MV-4-11 (cell line): ENCODE measurements around the gene BRPF1.
A peak's percentile ranks its signal among the peaks of the same experiment; 100 is the strongest.

Experiments
- DNase-seq: peaks from one replicate; lab custom pipeline; 2025; lab: John Stamatoyannopoulos, UW

The BRPF1 gene

DNA sequence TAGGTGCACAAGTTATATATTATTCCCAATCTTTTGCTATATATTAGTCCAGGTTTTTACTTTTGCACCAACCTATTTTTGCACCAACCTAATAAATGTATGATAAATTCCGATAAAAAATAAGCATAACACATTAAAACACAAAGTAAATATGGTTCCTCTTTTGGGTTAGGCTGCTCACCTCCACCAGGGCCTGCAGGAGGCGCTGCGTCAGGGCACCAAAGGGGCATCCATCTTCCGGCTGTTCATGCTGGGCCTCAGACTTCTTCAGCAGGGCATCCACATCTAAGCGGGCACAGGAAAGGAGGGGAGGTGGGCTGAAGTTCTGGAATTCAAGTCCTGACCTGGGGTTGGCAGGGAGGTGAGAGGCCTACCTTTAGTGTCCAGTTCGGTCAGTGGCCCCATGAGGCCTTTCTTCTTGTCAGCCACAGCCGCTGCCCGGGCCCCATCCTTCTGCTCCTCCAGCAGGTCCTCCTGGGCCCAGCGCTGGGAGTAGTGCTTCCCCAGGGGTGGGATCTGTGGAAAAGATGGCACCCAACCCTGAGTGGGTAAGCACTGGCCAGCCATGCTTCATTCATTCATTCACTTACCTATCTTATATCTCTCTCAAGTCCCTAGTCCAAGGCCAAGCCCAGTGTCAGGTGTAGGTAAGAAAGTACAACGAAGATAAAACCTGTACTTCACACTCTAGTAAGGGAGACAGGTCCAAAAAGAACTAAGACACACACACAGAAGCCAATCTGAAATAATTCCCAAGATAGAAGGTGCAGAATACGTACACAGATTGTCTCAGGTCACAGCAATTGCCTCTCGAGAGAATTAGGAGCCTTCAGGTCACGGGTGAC is 55.5 kb downstream of the BRPF1 start:
- peak; percentile 8 for DNase-seq

DNA sequence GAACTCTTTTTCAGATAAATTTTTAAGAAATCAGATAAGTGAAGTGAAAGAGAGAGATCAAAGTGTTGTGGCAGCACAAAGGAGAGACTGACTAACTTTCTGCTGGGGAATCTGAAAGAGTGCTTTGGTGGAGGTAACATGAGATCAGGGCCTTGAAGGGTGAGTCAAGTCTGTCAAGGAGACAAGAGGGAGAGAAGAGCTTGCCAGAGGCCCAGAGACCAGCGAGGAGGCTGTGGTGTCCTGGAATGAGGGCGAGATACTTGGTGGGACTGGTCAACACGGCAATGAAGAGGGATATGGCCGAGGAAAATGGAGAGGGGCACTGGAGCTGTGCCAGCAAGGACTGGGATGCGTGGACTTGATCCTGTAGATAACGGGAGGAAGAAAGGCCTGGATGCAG is 56.2 kb downstream of the BRPF1 start:
- DNase-seq: no peak

DNA sequence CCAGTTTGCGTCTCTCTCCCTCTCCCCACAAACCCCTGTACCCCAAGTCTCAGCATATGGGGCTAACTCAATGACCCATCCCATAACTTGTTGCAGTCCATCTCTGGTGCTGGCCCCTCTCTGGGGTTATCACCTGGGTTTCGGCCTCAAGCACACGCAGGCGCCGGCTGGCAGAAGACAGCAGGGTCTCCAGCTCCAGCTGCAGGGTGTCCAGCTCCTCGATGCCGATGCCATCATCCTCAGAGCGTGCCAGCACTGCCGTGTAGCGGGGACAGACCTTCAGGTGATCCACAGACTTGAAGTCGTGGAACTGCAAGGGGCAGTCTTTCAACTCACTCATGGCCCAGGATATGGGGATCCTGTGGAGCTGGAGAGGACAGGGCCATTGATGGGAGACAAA is 59.6 kb downstream of the BRPF1 start:
- no peak for DNase-seq

DNA sequence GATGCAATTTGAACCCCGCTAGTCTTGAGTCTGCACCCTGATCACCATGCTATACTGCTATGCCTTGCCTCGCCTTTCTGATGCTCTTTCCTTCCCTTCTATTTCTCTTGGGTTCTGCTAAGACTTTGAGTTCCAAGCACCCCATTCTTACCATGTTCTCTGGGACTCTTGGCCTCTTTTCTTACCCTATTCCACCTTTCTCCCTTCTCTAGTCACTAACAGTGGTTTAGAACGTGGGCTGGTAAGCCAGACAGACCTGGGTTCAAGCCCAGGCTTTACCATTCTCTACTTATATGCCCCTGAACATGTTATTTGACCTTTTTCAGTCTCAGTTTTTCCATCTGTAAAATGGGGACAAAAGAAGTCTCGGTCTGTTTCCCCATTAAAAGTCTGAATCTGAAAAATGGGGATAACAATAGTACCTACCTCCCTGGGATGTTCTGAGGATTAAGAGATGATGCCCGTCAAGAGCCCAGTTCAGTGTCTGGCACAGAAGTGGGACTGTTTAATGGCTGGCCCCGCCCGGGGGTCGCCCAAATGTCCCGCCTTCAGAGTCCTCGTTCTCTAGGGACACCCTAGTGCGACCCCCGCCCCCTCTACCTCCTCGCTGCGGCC is 60.4 kb downstream of the BRPF1 start:
- no peak for DNase-seq

DNA sequence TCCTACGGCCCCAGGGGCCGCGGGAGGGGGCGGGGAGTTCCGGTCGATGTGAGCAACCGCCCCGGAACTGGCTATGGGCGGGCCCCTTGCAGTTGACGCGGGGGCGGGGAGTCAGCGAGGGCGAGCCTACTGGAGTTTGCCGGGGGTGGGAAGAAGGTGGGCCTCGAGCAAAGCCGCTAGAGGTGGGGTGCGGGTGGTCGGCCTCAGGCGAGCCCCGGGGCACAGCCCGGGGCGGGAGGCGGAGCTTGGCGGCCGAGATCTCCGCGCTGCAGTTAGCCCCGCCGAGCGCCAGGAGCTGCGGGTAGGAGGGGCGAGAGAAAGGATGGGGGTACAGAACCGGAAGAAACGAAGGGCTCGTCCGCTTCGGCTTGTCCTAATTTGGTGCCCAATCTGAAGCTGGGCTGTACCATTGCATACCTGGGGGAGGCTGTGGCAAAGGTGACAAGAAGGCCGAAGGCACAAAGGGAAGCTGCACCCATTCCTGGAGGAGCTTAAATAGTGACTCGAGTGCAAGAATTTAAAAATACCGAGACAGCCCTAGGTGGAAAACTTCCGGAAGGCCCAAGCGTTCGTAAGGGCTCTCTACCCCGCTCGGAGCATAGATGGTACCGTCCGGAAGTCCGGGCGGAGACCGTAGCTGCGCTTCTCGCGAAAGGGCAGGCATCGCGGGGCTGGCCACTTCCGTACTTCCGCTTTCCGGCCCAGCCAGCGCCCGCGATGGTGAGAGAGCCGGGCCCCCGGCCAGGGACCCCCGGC is 61.0 kb downstream of the BRPF1 start, which contains the start of the genes ARPC4 and TADA3:
Gene ARPC4, plus strand, starts transcription at position 678 of the 756 bp plus-strand sequence. Its CDS starts 40 bp downstream, at position 718.
Gene TADA3, minus strand, starts transcription at position 69 of the 756 bp plus-strand sequence. CDS start 1,007 bp downstream, outside the sequence.
- peak; percentile 96 for DNase-seq

DNA sequence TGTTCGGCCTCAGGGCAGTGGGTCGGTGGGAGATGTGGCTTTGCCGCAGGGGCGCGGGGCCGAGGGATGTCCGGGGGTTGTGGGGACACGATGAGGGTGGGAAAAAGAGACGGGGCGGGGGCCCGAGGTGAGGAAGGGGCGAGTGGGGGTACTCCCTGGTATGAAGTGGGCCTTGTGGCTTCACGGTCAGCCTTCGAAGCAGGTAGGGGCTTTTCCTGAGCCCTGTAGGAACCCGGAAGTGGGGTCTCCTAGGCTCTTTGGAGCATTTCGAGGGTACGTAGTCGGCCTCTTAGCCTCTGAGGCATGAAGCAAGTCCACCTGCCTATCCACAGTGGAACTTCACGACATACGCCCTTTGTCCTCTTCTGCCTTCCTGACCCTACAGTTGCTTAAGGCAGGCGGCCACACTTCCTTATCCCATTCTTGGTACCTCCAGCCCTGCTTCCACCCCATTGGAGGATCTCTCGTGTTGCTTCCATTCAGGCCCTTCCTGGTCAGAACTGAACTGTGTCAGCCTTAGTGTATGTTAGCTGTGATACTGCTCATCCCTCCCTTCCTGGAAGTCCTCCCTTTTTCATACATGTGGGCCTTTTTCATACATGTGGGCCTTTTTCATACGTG is 61.7 kb downstream of the BRPF1 start:
- DNase-seq: peak; percentile 65

DNA sequence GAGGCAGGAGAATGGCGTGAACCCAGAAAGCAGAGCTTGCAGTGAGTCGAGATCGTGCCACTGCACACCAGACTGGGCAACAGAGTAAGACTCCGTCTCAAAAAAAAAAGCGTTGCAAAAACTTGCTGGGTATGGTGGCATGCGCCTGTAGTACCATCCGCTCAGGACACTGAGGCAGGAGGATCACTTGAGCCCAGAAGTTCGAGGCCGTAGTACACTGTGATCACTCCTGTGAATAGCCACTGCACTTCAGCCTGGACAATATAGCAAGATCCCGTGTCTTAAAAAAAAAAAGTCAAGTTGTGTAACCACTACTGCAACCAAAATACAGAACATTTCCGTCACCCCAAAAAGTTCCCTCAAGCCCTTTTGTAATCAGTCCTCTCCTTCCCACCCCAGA is 62.9 kb downstream of the BRPF1 start:
- DNase-seq: no peak

DNA sequence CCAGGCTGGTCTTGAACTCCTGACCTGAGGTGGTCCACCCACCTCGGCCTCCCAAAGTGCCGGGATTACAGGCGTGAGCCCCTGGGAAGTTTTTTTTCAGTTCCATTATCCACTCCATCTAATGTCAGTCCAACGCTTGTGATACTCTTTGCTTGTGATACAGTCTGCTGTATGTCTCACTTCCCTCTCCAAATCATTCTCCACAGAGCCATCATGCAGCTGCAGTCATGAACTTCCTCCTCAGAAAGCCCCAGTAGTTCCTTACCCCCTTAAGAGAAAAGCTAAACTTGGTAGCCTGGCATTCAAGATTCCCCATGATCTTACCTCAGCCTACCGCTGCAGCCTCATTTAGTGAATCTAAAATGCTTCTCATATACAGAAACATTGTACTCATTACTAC is 63.7 kb downstream of the BRPF1 start:
- DNase-seq: peak; percentile 85

DNA sequence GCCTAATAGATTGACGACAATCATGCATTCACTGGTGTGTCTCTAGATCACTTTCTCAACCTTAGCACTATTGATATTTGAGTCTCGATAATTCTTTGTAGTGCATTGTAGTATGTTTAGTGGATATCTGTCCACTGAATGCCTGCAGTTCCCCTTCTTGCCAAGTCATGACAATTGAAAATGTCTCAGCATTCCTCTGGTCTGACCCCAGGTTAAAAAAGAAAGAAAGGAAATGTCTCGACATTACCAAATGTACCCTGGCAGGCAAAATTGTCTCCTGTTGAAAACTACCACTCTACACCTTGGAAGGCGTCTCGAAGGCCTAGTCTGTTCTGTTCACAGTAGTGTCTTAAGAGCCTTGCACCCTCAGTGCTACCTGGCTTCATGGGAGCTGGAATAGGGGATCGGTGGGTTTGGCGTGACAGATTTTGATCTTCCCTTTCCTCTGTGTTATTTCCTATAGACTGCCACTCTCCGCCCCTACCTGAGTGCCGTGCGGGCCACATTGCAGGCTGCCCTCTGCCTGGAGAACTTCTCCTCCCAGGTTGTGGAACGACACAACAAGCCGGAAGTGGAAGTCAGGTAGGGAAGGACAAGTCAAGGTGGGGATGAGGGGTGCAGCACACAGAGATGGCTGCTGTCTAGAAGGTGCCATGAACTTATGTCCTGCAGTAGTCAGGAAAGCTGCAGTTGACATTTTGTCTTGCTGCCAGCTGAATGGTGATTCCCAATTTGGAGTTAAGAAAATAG is 65.8 kb downstream of the BRPF1 start:
- DNase-seq: no peak
